Esophagus muscularis mucosa (tissue), 4 donors: ENCODE results near the gene APLN.

Experiments used
- EP300 ChIP-seq: sonication (generic); formaldehyde crosslinking; IDR thresholded peaks from one replicate; pipeline ENCODE4 v1.6.1; 2017; ENCODE audit warnings: antibody characterized with exemption
- POLR2A ChIP-seq: fragments of 450-650 bp; IDR thresholded peaks from one replicate; pipeline ENCODE4 v1.6.1; 2017; ENCODE audit warnings: antibody characterized with exemption, moderate library complexity, mild to moderate bottlenecking, low read depth
- POLR2AphosphoS5 ChIP-seq, 2 donors: sonication (generic); formaldehyde crosslinking; IDR thresholded peaks; one replicate each; pipeline ENCODE4 v1.6.1; 2017; ENCODE audit warnings: antibody characterized with exemption in 2 of 2
- TF ChIP-seq, protein P1 (sequence below), 3 experiments: fragments of 200-600 bp in 2 of 3; fragments of 450-650 bp in 1 of 3; sonication (generic) in 2 of 3; IDR thresholded peaks; one replicate each; pipeline ENCODE4 v1.5.1; 2017 to 2019; ENCODE audit warnings: antibody characterized with exemption in 3 of 3, mild to moderate bottlenecking in 2 of 3, moderate library complexity in 1 of 3

DNA sequence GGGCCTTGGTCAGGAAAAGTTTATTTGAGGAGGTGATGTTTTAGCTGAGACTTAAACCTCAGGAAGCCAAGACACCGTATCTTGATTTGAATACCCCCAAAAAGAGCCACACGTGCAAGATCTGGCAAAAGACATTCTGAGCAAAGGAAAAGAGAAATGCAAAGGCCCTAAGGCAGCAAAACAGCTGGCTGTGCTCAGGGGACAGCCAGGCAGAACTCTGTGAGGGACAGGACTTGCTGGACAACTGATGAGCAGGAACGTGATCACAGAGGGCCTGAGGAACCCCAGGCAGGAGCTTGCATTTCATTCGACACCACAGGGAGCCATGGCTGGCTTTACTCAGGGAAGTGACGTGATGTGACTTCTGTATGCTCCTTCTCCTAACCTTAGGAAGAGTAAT lies 58.7 kb downstream of the APLN start:
- TF ChIP-seq POLR2AphosphoS5 (IDR thresholded peaks at IDR 0.05) (no peak), EP300 (no peak), POLR2A (no peak)
- TF ChIP-seq, protein P1, sequence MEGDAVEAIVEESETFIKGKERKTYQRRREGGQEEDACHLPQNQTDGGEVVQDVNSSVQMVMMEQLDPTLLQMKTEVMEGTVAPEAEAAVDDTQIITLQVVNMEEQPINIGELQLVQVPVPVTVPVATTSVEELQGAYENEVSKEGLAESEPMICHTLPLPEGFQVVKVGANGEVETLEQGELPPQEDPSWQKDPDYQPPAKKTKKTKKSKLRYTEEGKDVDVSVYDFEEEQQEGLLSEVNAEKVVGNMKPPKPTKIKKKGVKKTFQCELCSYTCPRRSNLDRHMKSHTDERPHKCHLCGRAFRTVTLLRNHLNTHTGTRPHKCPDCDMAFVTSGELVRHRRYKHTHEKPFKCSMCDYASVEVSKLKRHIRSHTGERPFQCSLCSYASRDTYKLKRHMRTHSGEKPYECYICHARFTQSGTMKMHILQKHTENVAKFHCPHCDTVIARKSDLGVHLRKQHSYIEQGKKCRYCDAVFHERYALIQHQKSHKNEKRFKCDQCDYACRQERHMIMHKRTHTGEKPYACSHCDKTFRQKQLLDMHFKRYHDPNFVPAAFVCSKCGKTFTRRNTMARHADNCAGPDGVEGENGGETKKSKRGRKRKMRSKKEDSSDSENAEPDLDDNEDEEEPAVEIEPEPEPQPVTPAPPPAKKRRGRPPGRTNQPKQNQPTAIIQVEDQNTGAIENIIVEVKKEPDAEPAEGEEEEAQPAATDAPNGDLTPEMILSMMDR (IDR thresholded peaks at IDR 0.05): no peak
